NCI-H1417 treated with DMSO at 0.1 percent for 48 hours (cell line): ENCODE results near the gene ETV2.
"Not testable (repeated sequence)": the region's sequence is repeated elsewhere in the genome, so short reads cannot be mapped to it uniquely, and the experiment has no call there.

Experiments
- DNase-seq: peaks from one replicate; lab custom pipeline; 2025; lab: John Stamatoyannopoulos, UW

The ETV2 gene

GRCh38 chr19:35628565-35629331, 12.8 kb upstream of the ETV2 start, which contains the start of gene RBM42:
TSS of gene RBM42 (plus strand) at chr19:35629036. CDS start at chr19:35629154, 118 bp downstream.
- DNase-seq: peak; percentile 75

GRCh38 chr19:35629332-35629633, 12.3 kb upstream of the ETV2 start:
- no peak for DNase-seq

- no peak for DNase-seq
Observed at GRCh38 chr19:35633727-35634440, 7.7 kb upstream of the ETV2 start.

GRCh38 chr19:35636651-35637050, 4.9 kb upstream of the ETV2 start:
- no peak for DNase-seq

GRCh38 chr19:35637165-35637564, 4.4 kb upstream of the ETV2 start:
- DNase-seq: no peak

GRCh38 chr19:35639321-35639639, 2.3 kb upstream of the ETV2 start:
- DNase-seq: no peak

GRCh38 chr19:35639863-35640262, 1.7 kb upstream of the ETV2 start:
- no peak for DNase-seq

GRCh38 chr19:35642312-35642711, 767 bp downstream of the ETV2 start:
- DNase-seq: no peak

GRCh38 chr19:35642798-35643254, 1.3 kb downstream of the ETV2 start:
- DNase-seq: no peak

GRCh38 chr19:35643255-35644205, 2.0 kb downstream of the ETV2 start:
- DNase-seq: no peak

GRCh38 chr19:35644206-35644986, 2.9 kb downstream of the ETV2 start:
- DNase-seq: peak; percentile 40

GRCh38 chr19:35644987-35645679, 3.6 kb downstream of the ETV2 start:
- no peak for DNase-seq

GRCh38 chr19:35645680-35646511, 4.4 kb downstream of the ETV2 start:
- DNase-seq: no peak

GRCh38 chr19:35648017-35648961, 6.7 kb downstream of the ETV2 start, which contains the start of gene COX6B1:
TSS of gene COX6B1 (plus strand) at chr19:35648323. CDS start at chr19:35651244, 2,921 bp downstream.
- peak; percentile 85 for DNase-seq

GRCh38 chr19:35650581-35650980, 9.0 kb downstream of the ETV2 start:
- DNase-seq: no peak

- not testable (repeated sequence) for DNase-seq
Observed at GRCh38 chr19:35654828-35655227, 13.3 kb downstream of the ETV2 start.

- no peak for DNase-seq
Observed at GRCh38 chr19:35655600-35655999, 14.1 kb downstream of the ETV2 start.

- no peak for DNase-seq
Observed at GRCh38 chr19:35656700-35657099, 15.2 kb downstream of the ETV2 start.
